PC-3 (cell line): ENCODE results near the gene TRAF3. TPM values are rescaled to one million over a fixed set of nuclear protein-coding genes. Genes with fewer than 3 reads are reported as not detected.

ENCODE experiments used
- ATAC-seq: fragments of 200-7000 bp; cut with Tn5 transposase; 2 replicates; pipeline ENCODE4 v1.9.1; 2020; ENCODE audit warnings: mild to moderate bottlenecking, moderate library complexity
- BruUV-seq: library from RNA; stranded (reverse); fragments of 400-500 nt; replicated peaks from 2 replicates; lab custom pipeline; 2021; lab: Mats Ljungman, UMichigan
- CTCF ChIA-PET: fragments of 300-600 bp; sonication (Branson Sonifier 250); formaldehyde crosslinking; loops from one replicate; lab custom pipeline; 2022; ENCODE audit warnings: antibody characterized with exemption; lab: Charles Lee
- POLR2A ChIA-PET: fragments of 300-600 bp; sonication (Branson Sonifier 250); formaldehyde crosslinking; loops from one replicate; lab custom pipeline; 2022; ENCODE audit warnings: antibody characterized with exemption; ENCODE audit not compliant: unreplicated experiment; lab: Charles Lee
- DNase-seq: peaks from one replicate; pipeline ENCODE4 v3.0.0-alpha.2; 2015
- H2AFZ ChIP-seq: fragments of 300-600 bp; sonication (generic); 2 replicates; pipeline ENCODE4 v1.6.0; 2016; ENCODE audit warnings: antibody characterized with exemption, low read length
- H3F3A ChIP-seq: fragments of 300-600 bp; sonication (generic); one replicate; pipeline ENCODE4 v1.6.0; 2017; ENCODE audit warnings: antibody characterized with exemption, low read length, control low read depth, mild to moderate bottlenecking; ENCODE audit not compliant: unreplicated experiment
- H3K27ac ChIP-seq: fragments of 300-600 bp; sonication (generic); 2 replicates; pipeline ENCODE4 v1.5.1; 2016; ENCODE audit warnings: mild to moderate bottlenecking, low read length
- H3K27me3 ChIP-seq: fragments of 300-600 bp; sonication (generic); 2 replicates; pipeline ENCODE4 v1.6.1; 2016; ENCODE audit warnings: low read length, mixed read lengths
- H3K36me3 ChIP-seq: fragments of 300-600 bp; sonication (generic); 2 replicates; pipeline ENCODE4 v1.6.1; 2016; ENCODE audit warnings: low read depth, mixed run types, low read length, mixed read lengths
- H3K4me1 ChIP-seq: fragments of 300-600 bp; sonication (generic); 2 replicates; pipeline ENCODE4 v1.5.1; 2016; ENCODE audit warnings: low read length; ENCODE audit not compliant: insufficient read depth
- H3K4me2 ChIP-seq: fragments of 300-600 bp; sonication (generic); 2 replicates; pipeline ENCODE4 v1.6.0; 2016; ENCODE audit warnings: low read length
- H3K4me3 ChIP-seq: fragments of 300-600 bp; sonication (generic); 2 replicates; pipeline ENCODE4 v1.5.1; 2016; ENCODE audit warnings: mild to moderate bottlenecking, low read length, mixed read lengths
- H3K79me2 ChIP-seq: fragments of 300-600 bp; sonication (generic); 2 replicates; pipeline ENCODE4 v1.6.1; 2017; ENCODE audit warnings: low read length, mixed read lengths
- H3K9ac ChIP-seq: fragments of 300-600 bp; sonication (generic); 2 replicates; pipeline ENCODE4 v1.6.0; 2016; ENCODE audit warnings: mild to moderate bottlenecking, low read length
- H3K9me2 ChIP-seq: fragments of 300-600 bp; sonication (generic); replicated peaks from 2 replicates; pipeline ENCODE4 v1.6.1; 2016; ENCODE audit warnings: mixed run types, low read length, mixed read lengths
- H3K9me3 ChIP-seq: fragments of 300-600 bp; sonication (generic); 2 replicates; pipeline ENCODE4 v1.6.1; 2016; ENCODE audit warnings: low read length, mixed read lengths
- H4K20me1 ChIP-seq: fragments of 300-600 bp; sonication (generic); 2 replicates; pipeline ENCODE4 v1.6.1; 2016; ENCODE audit warnings: low read length, mixed read lengths
- CTCF ChIP-seq: fragments of 300-600 bp; sonication (generic); conservative IDR thresholded peaks from 2 replicates; pipeline ENCODE4 v1.5.1; 2017; ENCODE audit warnings: antibody characterized with exemption, low read depth, mild to moderate bottlenecking, low read length
- EZH2 ChIP-seq: fragments of 300-600 bp; sonication (generic); IDR thresholded peaks from one replicate; pipeline ENCODE4 v1.6.1; 2017; ENCODE audit warnings: antibody characterized with exemption, mild to moderate bottlenecking, low read length; ENCODE audit not compliant: unreplicated experiment
- EZH2phosphoT487 ChIP-seq: fragments of 300-600 bp; sonication (generic); IDR thresholded peaks from 2 replicates; pipeline ENCODE4 v1.6.1; 2018; ENCODE audit warnings: mild to moderate bottlenecking, antibody characterized with exemption, low read length, borderline replicate concordance
- intact Hi-C: fragments of 100-400 bp; cut with micrococcal nuclease; formaldehyde crosslinking; loops from 2 replicates; pipeline ENCODE4 v1.9.0; 2023
- total RNA-seq: library from RNA; depleted of rRNA; stranded (reverse); fragments of >200 nt; gene quantifications from 2 replicates; pipeline ENCODE4 v1.2.3, GENCODE V29; 2014

The TRAF3 gene
- total RNA-seq, 1 experiment from 2014 or later: 19.4 TPM

GRCh38 chr14:102746634-102747438 is 30.4 kb upstream of the TRAF3 start:
- no peak for TF ChIP-seq CTCF
- TF ChIP-seq EZH2phosphoT487: no peak
- no peak for TF ChIP-seq EZH2
- no peaks in the 10 kb centered on the region for H3K9me2 ChIP-seq
- no peaks in the 10 kb centered on the region for H3K79me2 ChIP-seq
- intact Hi-C loops: no loop called here
- H3K27ac ChIP-seq: no peak overlapping the region
- H4K20me1 ChIP-seq: no peaks in the 10 kb centered on the region
- DNase-seq: no peak
- CTCF ChIA-PET: no interaction called here
- no peak for ATAC-seq
- H3K4me1 ChIP-seq: no peaks in the 10 kb centered on the region
- no peak overlapping the region for H3K4me2 ChIP-seq
- POLR2A ChIA-PET: no interaction called here
- no peak overlapping the region for H3K4me3 ChIP-seq
- no peaks in the 10 kb centered on the region for H3F3A ChIP-seq
- H2AFZ ChIP-seq: no peak overlapping the region
- H3K36me3 ChIP-seq: no peaks in the 10 kb centered on the region
- no peaks in the 10 kb centered on the region for H3K27me3 ChIP-seq
- H3K9me3 ChIP-seq: no peaks in the 10 kb centered on the region
- no TSS peak for BruUV-seq
- no peak overlapping the region for H3K9ac ChIP-seq

GRCh38 chr14:102748806-102749205 is 28.4 kb upstream of the TRAF3 start:
- ATAC-seq: no peak
- CTCF ChIA-PET: no interaction called here
- H3K27me3 ChIP-seq: no peaks in the 10 kb centered on the region
- H3K4me2 ChIP-seq: no peak overlapping the region
- POLR2A ChIA-PET: no interaction called here
- no peak for DNase-seq
- no peaks in the 10 kb centered on the region for H3K9me3 ChIP-seq
- H3K36me3 ChIP-seq: no peaks in the 10 kb centered on the region
- no peaks in the 10 kb centered on the region for H3K4me1 ChIP-seq
- no peaks in the 10 kb centered on the region for H3K9me2 ChIP-seq
- no peak overlapping the region for H2AFZ ChIP-seq
- no peak overlapping the region for H3K9ac ChIP-seq
- TF ChIP-seq EZH2: no peak
- TF ChIP-seq CTCF: no peak
- TF ChIP-seq EZH2phosphoT487: no peak
- no peaks in the 10 kb centered on the region for H3K79me2 ChIP-seq
- H3K4me3 ChIP-seq: no peak overlapping the region
- no peaks in the 10 kb centered on the region for H3F3A ChIP-seq
- H4K20me1 ChIP-seq: no peaks in the 10 kb centered on the region
- intact Hi-C loops: no loop called here
- BruUV-seq: no TSS peak
- no peak overlapping the region for H3K27ac ChIP-seq
